Measurements from ENCODE around the gene HOXD12.

Gene HOXD12

GRCh38 chr2:176099728-176100546 lies at the start of gene HOXD12:
Gene HOXD12, plus strand, starts transcription at chr2:176099795. Its CDS starts 7 bp downstream, at chr2:176099802.
- no peak for DNase-seq (ENCODE audit: low read depth in 3 of 3)

GRCh38 chr2:176056406-176056805 lies 43.2 kb upstream of the HOXD12 start:
- DNase-seq (ENCODE audit: low read depth in 3 of 3) = no peak

- no peak for DNase-seq (ENCODE audit: low read depth in 3 of 3)
These were observed 35.6 kb upstream of the HOXD12 start for GRCh38 chr2:176063958-176064357.

- no peak for DNase-seq (ENCODE audit: low read depth in 3 of 3)
These were observed 32.7 kb upstream of the HOXD12 start for GRCh38 chr2:176066645-176067588.

GRCh38 chr2:176067589-176068418 lies 31.8 kb upstream of the HOXD12 start:
- no peak for DNase-seq (ENCODE audit: low read depth in 3 of 3)

- DNase-seq (ENCODE audit: low read depth in 3 of 3) = no peak
These were observed 31.2 kb upstream of the HOXD12 start for GRCh38 chr2:176068419-176068832.

GRCh38 chr2:176071330-176072291 lies 28.0 kb upstream of the HOXD12 start:
- DNase-seq (ENCODE audit: low read depth in 3 of 3) = no peak

- DNase-seq (ENCODE audit: low read depth in 3 of 3) = no peak
These were observed 27.3 kb upstream of the HOXD12 start for GRCh38 chr2:176072292-176072669.

- no peak for DNase-seq (ENCODE audit: low read depth in 3 of 3)
These were observed 26.4 kb upstream of the HOXD12 start for GRCh38 chr2:176072951-176073904.

GRCh38 chr2:176074919-176075425 lies 24.6 kb upstream of the HOXD12 start:
- DNase-seq (ENCODE audit: low read depth in 3 of 3) = no peak

- DNase-seq (ENCODE audit: low read depth in 3 of 3) = no peak
These were observed 24.1 kb upstream of the HOXD12 start for GRCh38 chr2:176075481-176075880.

GRCh38 chr2:176076063-176076462 lies 23.5 kb upstream of the HOXD12 start:
- no peak for DNase-seq (ENCODE audit: low read depth in 3 of 3)

GRCh38 chr2:176076796-176077195 lies 22.8 kb upstream of the HOXD12 start:
- no peak for DNase-seq (ENCODE audit: low read depth in 3 of 3)

GRCh38 chr2:176078541-176079284 lies 20.9 kb upstream of the HOXD12 start:
- no peak for DNase-seq (ENCODE audit: low read depth in 3 of 3)

GRCh38 chr2:176079285-176079830 lies 20.2 kb upstream of the HOXD12 start:
- no peak for DNase-seq (ENCODE audit: low read depth in 3 of 3)

- DNase-seq (ENCODE audit: low read depth in 3 of 3) = no peak
These were observed 19.6 kb upstream of the HOXD12 start for GRCh38 chr2:176079831-176080539.

GRCh38 chr2:176080540-176081375 lies 18.8 kb upstream of the HOXD12 start:
- no peak for DNase-seq (ENCODE audit: low read depth in 3 of 3)

Data from stimulated activated CD4-positive, alpha-beta T cell treated with anti-CD3 and anti-CD28 coated beads, TNF-alpha, amount 100 ng/mL, for 24 hours (primary cell).